ENCODE data around the gene CAMKK1. TPM values are rescaled to one million over a fixed set of nuclear protein-coding genes. Genes with fewer than 3 reads are reported as not detected.

Gene CAMKK1
- total and polyA plus RNA-seq, 2 of the 4 experiments (the other 2 are of a cell fraction): 4.1 to 8.2 TPM

GRCh38 chr17:3892095-3892998, 506 bp downstream of the CAMKK1 start (continued):
- TF ChIP-seq POLR2A (IDR thresholded peaks at IDR 0.05; ENCODE audit: low read depth, low read length): peak; percentile 18; the same call in 1 of the 2 replicates
- TF ChIP-seq CEBPB (IDR thresholded peaks at IDR 0.05; ENCODE audit: low read depth, low read length): no peak
- no peak for TF ChIP-seq SMC3 (IDR thresholded peaks at IDR 0.05; ENCODE audit: low read depth, low read length)

GRCh38 chr17:3891626-3892094, 1.2 kb downstream of the CAMKK1 start:
- Histone ChIP-seq H3K36me3 (ENCODE audit: control insufficient read depth, insufficient read depth, low read length) (no peaks in the 10 kb centered on the region), H2BK5ac (ENCODE audit: low read depth, low read length, poor library complexity, severe bottlenecking) (peak overlapping the region; percentile 37), H2AK5ac (ENCODE audit: low read depth, low read length) (peak overlapping the region; percentile 84), H3K56ac (ENCODE audit: extremely low read depth, insufficient read depth, low read length) (no peak overlapping the region), H3K79me1 (ENCODE audit: low read depth in 1 of 2, low read length in 2 of 2) (peaks cover 11 to 52% of the 10 kb centered on the region in 2 experiments; a peak in 3 of 4 replicates), H3K9me1 (ENCODE audit: insufficient read depth, low read length) (peaks cover 29% of the 10 kb centered on the region), H4K5ac (ENCODE audit: low read depth, low read length) (no peak overlapping the region), H2AK9ac (replicated peaks; ENCODE audit: low read depth, low read length, poor library complexity) (peak overlapping the region; percentile 90), H3K4me3 (ENCODE audit: insufficient read depth, low read depth, low read length) (peak overlapping the region; percentile 67), H3K23ac (ENCODE audit: low read depth, low read length) (0 out of 2 replicates have a peak overlapping the region, but pooled peaks have one; percentile 32), H4K8ac (ENCODE audit: low read depth in 2 of 2, low read length in 2 of 2) (peak overlapping the region in 1 of 2 experiments; percentile 40; a peak in 2 of 4 replicates), H3K9me3 (ENCODE audit: control insufficient read depth, insufficient read depth, low read length) (no peaks in the 10 kb centered on the region), H3K4me1 (ENCODE audit: control insufficient read depth, insufficient read depth, low read length) (peaks cover 41% of the 10 kb centered on the region), H4K91ac (ENCODE audit: insufficient read depth, low read depth, low read length) (peak overlapping the region; percentile 72; the same call in 1 of the 2 replicates), H2AFZ (replicated peaks; ENCODE audit: low read length, poor library complexity) (peak overlapping the region; percentile 92), H3K18ac (ENCODE audit: low read depth, low read length) (no peak overlapping the region), H2BK15ac (ENCODE audit: low read depth, low read length) (peak overlapping the region; percentile 34; the same call in 1 of the 3 replicates), H3K9ac (ENCODE audit: low read depth, low read length) (no peak overlapping the region), H2BK120ac (ENCODE audit: low read depth, low read length) (peak overlapping the region; percentile 35; the same call in 1 of the 2 replicates), H3K27me3 (ENCODE audit: control insufficient read depth, insufficient read depth, low read length) (no peaks in the 10 kb centered on the region), H3K27ac (ENCODE audit: insufficient read depth, low read length) (no peak overlapping the region; the same call in 1 of the 2 replicates), H3K4me2 (ENCODE audit: low read depth, low read length) (peak overlapping the region; percentile 87), H3K14ac (replicated peaks; ENCODE audit: low read depth, low read length) (peak overlapping the region; percentile 52; the same call in 1 of the 2 replicates), H3K4ac (ENCODE audit: low read depth, low read length) (peak overlapping the region; percentile 42; the same call in 1 of the 2 replicates), H2BK20ac (ENCODE audit: low read depth, low read length) (no peak overlapping the region), H4K20me1 (ENCODE audit: insufficient read depth, low read length) (peaks cover 6% of the 10 kb centered on the region; the same call in 1 of the 2 replicates)
- ChIA-PET POLR2A (ENCODE audit: unreplicated experiment) (no interaction called here), CTCF (no interaction called here)
- peak; percentile 15 for DNase-seq
- in situ Hi-C loops (cut with MboI; ENCODE audit: low sequenced_read_pairs): no loop called here
- ATAC-seq (ENCODE audit: low read depth): no peak
- dilution Hi-C loops (cut with HindIII; ENCODE audit: low sequenced_read_pairs, unreplicated experiment): no loop called here
- intact Hi-C loops (cut with micrococcal nuclease): loop anchor here (2.0 kb wide), 1 partner anchor 45 kb away; the partner anchor contains the start of gene NCBP3
- no TSS peak for BruUV-seq (replicated peaks)
- WGBS, 2 experiments (ENCODE audit: extremely low coverage in 2 of 2, insufficient read length in 1 of 2): 18% methylated on average over 5 of the region's 12 CpGs; no CpG with 5 or more reads in 1 of the 2 experiments
- no peak for TF ChIP-seq RFX5 (IDR thresholded peaks at IDR 0.05; ENCODE audit: low read depth, low read length)
- TF ChIP-seq MXI1 (IDR thresholded peaks at IDR 0.05; ENCODE audit: borderline replicate concordance, low read depth, low read length): no peak
- TF ChIP-seq SMC3 (IDR thresholded peaks at IDR 0.05; ENCODE audit: low read depth, low read length): no peak
- TF ChIP-seq MAZ (IDR thresholded peaks at IDR 0.05; ENCODE audit: borderline replicate concordance, low read depth, low read length): no peak
- no peak for TF ChIP-seq CHD1 (IDR thresholded peaks at IDR 0.05; ENCODE audit: low read depth, low read length)
- no peak for TF ChIP-seq MAFK (IDR thresholded peaks at IDR 0.05; ENCODE audit: low read depth, low read length)
- TF ChIP-seq FOS (IDR thresholded peaks at IDR 0.05; ENCODE audit: low read depth, low read length): no peak
- TF ChIP-seq USF2 (IDR thresholded peaks at IDR 0.05; ENCODE audit: low read depth, low read length): no peak
- no peak for TF ChIP-seq CEBPB (IDR thresholded peaks at IDR 0.05; ENCODE audit: low read depth, low read length)
- TF ChIP-seq POLR2A (IDR thresholded peaks at IDR 0.05; ENCODE audit: low read depth, low read length): no peak
- no peak for TF ChIP-seq RCOR1 (IDR thresholded peaks at IDR 0.05; ENCODE audit: insufficient replicate concordance, low read length)
- TF ChIP-seq RAD21 (IDR thresholded peaks at IDR 0.05; ENCODE audit: low read length): no peak
